Upper lobe of left lung (tissue), 4 donors: ENCODE data around the gene TBXAS1.

Experiments
- CTCF ChIP-seq, 6 experiments: fragments of 450-650 bp in 4 of 6; fragments of 200-600 bp in 2 of 6; sonication (generic) in 2 of 6; IDR thresholded peaks; one replicate each; pipeline ENCODE4 v1.5.1; 2016 to 2019; ENCODE audit warnings: antibody characterized with exemption in 6 of 6
- EP300 ChIP-seq, 4 donors: sonication (generic); formaldehyde crosslinking; IDR thresholded peaks; one replicate each; pipeline ENCODE4 v1.5.1; 2017; ENCODE audit warnings: antibody characterized with exemption in 4 of 4, control low read depth in 2 of 4
- POLR2A ChIP-seq, 4 donors: fragments of 450-650 bp; IDR thresholded peaks; one replicate each; pipeline ENCODE4 v1.5.1; 2016 to 2017; ENCODE audit warnings: antibody characterized with exemption in 4 of 4, mild to moderate bottlenecking in 2 of 4
- POLR2AphosphoS5 ChIP-seq, 2 donors: sonication (generic); formaldehyde crosslinking; IDR thresholded peaks; one replicate each; pipeline ENCODE4 v1.5.1; 2017; ENCODE audit warnings: antibody characterized with exemption in 2 of 2

GRCh38 chr7:139973101-139974050 is 144.3 kb downstream of the TBXAS1 start:
- no peak for TF ChIP-seq POLR2A (IDR thresholded peaks at IDR 0.05)
- no peak for TF ChIP-seq CTCF (IDR thresholded peaks at IDR 0.05)
- TF ChIP-seq EP300 (IDR thresholded peaks at IDR 0.05): no peak
- no peak for TF ChIP-seq POLR2AphosphoS5 (IDR thresholded peaks at IDR 0.05)
